HL-60 (cell line): ENCODE measurements around the gene DMAC2L.

ENCODE experiments used
- DNase-seq, 2 experiments: peaks; one replicate each; pipeline ENCODE4 v3.0.0-alpha.2; 2010 to 2020; ENCODE audit warnings: low read depth in 1 of 2, low spot score in 1 of 2
- H3K27ac ChIP-seq: fragments of 250-450 bp; sonication (Bioruptor Pico); replicated peaks from 2 replicates; pipeline ENCODE4 v1.5.1; 2020; ENCODE audit warnings: mild to moderate bottlenecking, moderate library complexity
- H3K27me3 ChIP-seq: fragments of 250-450 bp; sonication (Bioruptor Pico); 2 replicates; pipeline ENCODE4 v1.5.1; 2021; ENCODE audit warnings: mild to moderate bottlenecking, moderate library complexity; ENCODE audit not compliant: insufficient read depth, poor library complexity, severe bottlenecking
- H3K4me3 ChIP-seq: replicated peaks from 2 replicates; pipeline ENCODE4 v1.5.1; 2011; ENCODE audit warnings: mild to moderate bottlenecking, control low read depth, low read length; ENCODE audit not compliant: insufficient read depth
- CTCF ChIP-seq: IDR thresholded peaks from one replicate; pipeline ENCODE4 v1.5.1; 2011; ENCODE audit warnings: low read length, control low read depth, inconsistent platforms; ENCODE audit not compliant: insufficient read depth
- GABPA ChIP-seq: IDR thresholded peaks from 2 replicates; pipeline ENCODE4 v1.6.1; 2012; ENCODE audit warnings: low read depth
- POLR2AphosphoS5 ChIP-seq: IDR thresholded peaks from 2 replicates; pipeline ENCODE4 v1.6.1; 2012; ENCODE audit warnings: low read depth
- SPI1 ChIP-seq: IDR thresholded peaks from 2 replicates; pipeline ENCODE4 v1.6.1; 2012; ENCODE audit warnings: low read depth, mild to moderate bottlenecking, borderline replicate concordance
- TF ChIP-seq, protein P1 (sequence below): IDR thresholded peaks from 2 replicates; pipeline ENCODE4 v1.6.1; 2012; ENCODE audit warnings: low read depth; ENCODE audit not compliant: insufficient replicate concordance

The DMAC2L gene

DNA sequence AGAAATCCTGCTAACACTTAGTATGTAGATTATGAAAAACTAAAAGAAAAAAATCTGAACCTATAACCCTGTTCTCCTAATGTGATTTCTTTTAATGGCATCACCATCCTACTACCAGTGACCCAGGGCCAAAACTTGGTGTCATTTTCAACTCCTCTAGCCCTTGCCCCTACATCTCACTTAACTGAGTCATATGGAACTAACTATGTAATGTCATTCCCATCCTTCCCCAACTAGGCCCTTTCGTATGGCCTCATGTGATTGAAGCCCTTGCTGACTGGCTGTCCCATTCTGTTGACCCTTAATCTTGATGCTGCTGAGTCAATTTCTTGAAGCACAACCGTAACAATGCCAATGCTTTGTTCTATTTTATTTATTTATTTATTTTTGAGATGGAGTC is 7.6 kb downstream of the DMAC2L start:
- Histone ChIP-seq H3K27ac (no peak overlapping the region), H3K4me3 (no peak overlapping the region), H3K27me3 (no peaks in the 10 kb centered on the region)
- DNase-seq: no peak
- TF ChIP-seq, protein P1, sequence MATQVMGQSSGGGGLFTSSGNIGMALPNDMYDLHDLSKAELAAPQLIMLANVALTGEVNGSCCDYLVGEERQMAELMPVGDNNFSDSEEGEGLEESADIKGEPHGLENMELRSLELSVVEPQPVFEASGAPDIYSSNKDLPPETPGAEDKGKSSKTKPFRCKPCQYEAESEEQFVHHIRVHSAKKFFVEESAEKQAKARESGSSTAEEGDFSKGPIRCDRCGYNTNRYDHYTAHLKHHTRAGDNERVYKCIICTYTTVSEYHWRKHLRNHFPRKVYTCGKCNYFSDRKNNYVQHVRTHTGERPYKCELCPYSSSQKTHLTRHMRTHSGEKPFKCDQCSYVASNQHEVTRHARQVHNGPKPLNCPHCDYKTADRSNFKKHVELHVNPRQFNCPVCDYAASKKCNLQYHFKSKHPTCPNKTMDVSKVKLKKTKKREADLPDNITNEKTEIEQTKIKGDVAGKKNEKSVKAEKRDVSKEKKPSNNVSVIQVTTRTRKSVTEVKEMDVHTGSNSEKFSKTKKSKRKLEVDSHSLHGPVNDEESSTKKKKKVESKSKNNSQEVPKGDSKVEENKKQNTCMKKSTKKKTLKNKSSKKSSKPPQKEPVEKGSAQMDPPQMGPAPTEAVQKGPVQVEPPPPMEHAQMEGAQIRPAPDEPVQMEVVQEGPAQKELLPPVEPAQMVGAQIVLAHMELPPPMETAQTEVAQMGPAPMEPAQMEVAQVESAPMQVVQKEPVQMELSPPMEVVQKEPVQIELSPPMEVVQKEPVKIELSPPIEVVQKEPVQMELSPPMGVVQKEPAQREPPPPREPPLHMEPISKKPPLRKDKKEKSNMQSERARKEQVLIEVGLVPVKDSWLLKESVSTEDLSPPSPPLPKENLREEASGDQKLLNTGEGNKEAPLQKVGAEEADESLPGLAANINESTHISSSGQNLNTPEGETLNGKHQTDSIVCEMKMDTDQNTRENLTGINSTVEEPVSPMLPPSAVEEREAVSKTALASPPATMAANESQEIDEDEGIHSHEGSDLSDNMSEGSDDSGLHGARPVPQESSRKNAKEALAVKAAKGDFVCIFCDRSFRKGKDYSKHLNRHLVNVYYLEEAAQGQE: no peak
- no peak for TF ChIP-seq CTCF
- no peak for TF ChIP-seq POLR2AphosphoS5
- no peak for TF ChIP-seq SPI1
- no peak for TF ChIP-seq GABPA

- Histone ChIP-seq H3K4me3 (no peak overlapping the region), H3K27ac (no peak overlapping the region), H3K27me3 (no peaks in the 10 kb centered on the region)
- no peak for DNase-seq
- TF ChIP-seq, protein P1: no peak
- TF ChIP-seq POLR2AphosphoS5 (no peak), SPI1 (no peak), GABPA (no peak), CTCF (no peak)
These were observed 8.2 kb downstream of the DMAC2L start for GRCh38 chr14:50320283-50320682.

DNA sequence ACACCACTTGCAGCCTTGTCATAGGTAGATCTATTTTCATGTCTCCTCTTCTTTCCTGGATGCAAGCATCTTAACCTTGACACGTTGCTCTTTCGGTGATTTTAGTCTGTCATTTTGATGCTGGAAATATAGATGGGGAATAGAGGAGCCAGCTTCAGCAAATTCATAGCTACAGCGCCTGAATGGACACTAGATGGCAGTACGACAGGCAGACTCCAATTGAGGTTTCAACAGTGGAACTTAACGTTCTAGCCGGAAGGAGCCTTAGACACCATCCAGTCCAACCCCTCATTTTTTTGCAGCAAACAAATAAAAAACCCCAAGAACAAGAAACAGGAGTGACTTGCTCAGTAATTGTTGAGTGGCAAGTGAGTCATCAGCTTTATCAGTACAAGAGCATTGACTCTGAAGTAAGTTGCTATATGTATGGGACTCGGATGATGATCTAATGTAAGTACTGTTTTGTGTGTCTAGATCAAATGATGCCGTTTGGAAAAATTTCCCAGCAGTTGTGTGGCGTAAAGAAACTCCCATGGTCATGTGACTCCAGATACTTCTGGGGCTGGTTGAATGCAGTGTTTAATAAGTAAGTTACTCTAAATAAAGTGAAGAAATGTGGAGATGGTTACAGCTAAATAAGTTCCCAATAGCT is 9.0 kb downstream of the DMAC2L start:
- TF ChIP-seq GABPA: no peak
- TF ChIP-seq CTCF: peak; percentile 99
- peak; percentile 35; the same call in 1 of the 2 replicates for TF ChIP-seq POLR2AphosphoS5
- no peak overlapping the region for H3K4me3 ChIP-seq
- H3K27ac ChIP-seq: peak overlapping the region; percentile 39
- peak; percentile 69 to 80 for DNase-seq
- H3K27me3 ChIP-seq: no peaks in the 10 kb centered on the region

GRCh38 chr14:50331596-50331995 is 19.5 kb downstream of the DMAC2L start:
- Histone ChIP-seq H3K4me3 (no peak overlapping the region), H3K27me3 (no peaks in the 10 kb centered on the region), H3K27ac (no peak overlapping the region)
- TF ChIP-seq SPI1 (no peak), CTCF (no peak), GABPA (no peak), POLR2AphosphoS5 (no peak)
- TF ChIP-seq, protein P1: no peak
- DNase-seq: no peak
